ENCODE data around the gene SSX2IP.

Gene SSX2IP

DNA sequence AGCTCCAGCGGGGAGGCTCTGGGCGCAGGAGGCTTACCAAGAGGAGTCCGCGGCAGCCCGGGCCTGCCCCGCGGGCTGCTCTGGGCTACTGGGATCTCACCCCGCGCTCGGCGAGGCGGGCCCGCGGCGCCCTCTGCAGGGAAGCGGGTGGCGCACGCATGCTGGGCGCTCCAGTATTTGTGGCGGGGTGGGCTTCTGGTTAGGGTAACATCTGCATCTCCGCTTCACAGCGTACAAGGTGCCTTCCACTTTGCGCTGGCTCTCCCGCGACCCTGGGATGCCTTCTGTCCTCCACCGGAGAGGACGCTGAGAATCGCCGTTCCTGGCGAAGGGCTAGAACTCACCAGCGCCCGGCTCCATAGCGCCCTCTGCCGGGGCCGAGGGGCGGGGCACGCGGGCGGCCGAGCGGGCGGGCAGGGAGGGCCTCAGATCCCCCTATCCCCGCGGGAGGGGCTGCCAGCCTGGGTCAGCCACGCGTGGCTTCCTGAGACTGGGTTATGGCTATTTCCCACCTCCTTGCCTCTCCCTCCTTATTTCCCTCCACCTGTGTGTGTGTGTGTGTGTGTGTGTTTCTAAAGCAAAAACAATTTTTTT is 69.4 kb downstream of the SSX2IP start:
- no CpG with 5 or more reads among the region's 46 CpGs for WGBS (ENCODE audit: insufficient coverage, insufficient read length)

GRCh38 chr1:84619383-84620102 is 70.7 kb downstream of the SSX2IP start:
- H3K36me3 ChIP-seq (ENCODE audit: control insufficient read depth, insufficient read depth, low read length) = no peaks in the 10 kb centered on the region
- no peak for DNase-seq (ENCODE audit: low read depth, low spot score)
- no peaks in the 10 kb centered on the region; the same call in 1 of the 2 replicates for H3K4me1 ChIP-seq (ENCODE audit: control insufficient read depth, insufficient read depth, low read length)
- no CpG with 5 or more reads among the region's 9 CpGs for WGBS (ENCODE audit: insufficient coverage, insufficient read length)
- no peak overlapping the region for H3K27ac ChIP-seq (ENCODE audit: low read length)
- no peaks in the 10 kb centered on the region for H3K9me3 ChIP-seq (ENCODE audit: control insufficient read depth, insufficient read depth, low read length)
- no peaks in the 10 kb centered on the region for H3K27me3 ChIP-seq (ENCODE audit: control insufficient read depth, insufficient read depth, low read length)
- no peak overlapping the region for H3K4me3 ChIP-seq (ENCODE audit: low read length)

More for the DNA sequence above, 69.4 kb downstream of the SSX2IP start:
- no peaks in the 10 kb centered on the region for H3K27me3 ChIP-seq (ENCODE audit: control insufficient read depth, insufficient read depth, low read length)
- no peaks in the 10 kb centered on the region for H3K36me3 ChIP-seq (ENCODE audit: control insufficient read depth, insufficient read depth, low read length)
- DNase-seq (ENCODE audit: low read depth, low spot score) = peak; percentile 33
- peak overlapping the region; percentile 55; the same call in 1 of the 2 replicates for H3K4me3 ChIP-seq (ENCODE audit: low read length)
- no peak overlapping the region for H3K27ac ChIP-seq (ENCODE audit: low read length)
- no peaks in the 10 kb centered on the region for H3K9me3 ChIP-seq (ENCODE audit: control insufficient read depth, insufficient read depth, low read length)
- no peaks in the 10 kb centered on the region; the same call in 1 of the 2 replicates for H3K4me1 ChIP-seq (ENCODE audit: control insufficient read depth, insufficient read depth, low read length)

GRCh38 chr1:84617349-84617748 is 72.9 kb downstream of the SSX2IP start:
- Histone ChIP-seq H3K9me3 (ENCODE audit: control insufficient read depth, insufficient read depth, low read length) (no peaks in the 10 kb centered on the region), H3K36me3 (ENCODE audit: control insufficient read depth, insufficient read depth, low read length) (no peaks in the 10 kb centered on the region), H3K4me3 (ENCODE audit: low read length) (no peak overlapping the region), H3K27me3 (ENCODE audit: control insufficient read depth, insufficient read depth, low read length) (no peaks in the 10 kb centered on the region), H3K27ac (ENCODE audit: low read length) (no peak overlapping the region), H3K4me1 (ENCODE audit: control insufficient read depth, insufficient read depth, low read length) (no peaks in the 10 kb centered on the region; the same call in 1 of the 2 replicates)
- DNase-seq (ENCODE audit: low read depth, low spot score) = no peak
- no CpG with 5 or more reads among the region's 2 CpGs for WGBS (ENCODE audit: insufficient coverage, insufficient read length)

- no peaks in the 10 kb centered on the region; the same call in 1 of the 2 replicates for H3K4me1 ChIP-seq (ENCODE audit: control insufficient read depth, insufficient read depth, low read length)
- no peaks in the 10 kb centered on the region for H3K36me3 ChIP-seq (ENCODE audit: control insufficient read depth, insufficient read depth, low read length)
- H3K4me3 ChIP-seq (ENCODE audit: low read length) = no peak overlapping the region
- no peaks in the 10 kb centered on the region for H3K9me3 ChIP-seq (ENCODE audit: control insufficient read depth, insufficient read depth, low read length)
- H3K27me3 ChIP-seq (ENCODE audit: control insufficient read depth, insufficient read depth, low read length) = no peaks in the 10 kb centered on the region
- WGBS (ENCODE audit: insufficient coverage, insufficient read length) = no CpG with 5 or more reads among the region's 1 CpG
- no peak overlapping the region for H3K27ac ChIP-seq (ENCODE audit: low read length)
- DNase-seq (ENCODE audit: low read depth, low spot score) = no peak
Observed at GRCh38 chr1:84615790-84616189, 74.5 kb downstream of the SSX2IP start.

GRCh38 chr1:84613887-84614286 is 76.4 kb downstream of the SSX2IP start:
- Histone ChIP-seq H3K9me3 (ENCODE audit: control insufficient read depth, insufficient read depth, low read length) (no peaks in the 10 kb centered on the region), H3K36me3 (ENCODE audit: control insufficient read depth, insufficient read depth, low read length) (no peaks in the 10 kb centered on the region), H3K27me3 (ENCODE audit: control insufficient read depth, insufficient read depth, low read length) (no peaks in the 10 kb centered on the region), H3K4me1 (ENCODE audit: control insufficient read depth, insufficient read depth, low read length) (no peaks in the 10 kb centered on the region), H3K4me3 (ENCODE audit: low read length) (no peak overlapping the region), H3K27ac (ENCODE audit: low read length) (no peak overlapping the region)
- no CpG with 5 or more reads among the region's 2 CpGs for WGBS (ENCODE audit: insufficient coverage, insufficient read length)
- no peak for DNase-seq (ENCODE audit: low read depth, low spot score)

DNA sequence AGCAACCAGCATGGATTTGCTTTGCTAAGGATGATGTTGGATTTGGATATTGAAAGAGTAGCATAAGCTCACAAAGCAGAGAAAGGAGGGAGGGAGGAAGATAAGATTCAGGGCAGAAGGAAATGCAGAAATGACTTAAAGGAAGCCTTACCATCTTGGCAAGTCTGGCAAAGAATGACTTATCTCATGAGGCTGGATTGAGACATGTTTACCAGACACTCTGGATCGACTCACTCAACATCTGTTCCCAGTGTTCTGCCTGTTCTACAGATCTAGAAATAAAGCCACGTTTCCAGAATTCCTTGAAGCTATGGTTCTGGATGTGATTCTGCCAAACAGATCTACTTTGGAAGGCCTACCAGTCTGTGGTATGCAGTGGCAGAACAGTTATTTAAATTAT is 77.2 kb downstream of the SSX2IP start:
- no peak for DNase-seq (ENCODE audit: low read depth, low spot score)
- no peaks in the 10 kb centered on the region for H3K36me3 ChIP-seq (ENCODE audit: control insufficient read depth, insufficient read depth, low read length)
- no CpG with 5 or more reads among the region's 2 CpGs for WGBS (ENCODE audit: insufficient coverage, insufficient read length)
- H3K27me3 ChIP-seq (ENCODE audit: control insufficient read depth, insufficient read depth, low read length) = no peaks in the 10 kb centered on the region
- H3K4me3 ChIP-seq (ENCODE audit: low read length) = no peak overlapping the region
- no peaks in the 10 kb centered on the region for H3K9me3 ChIP-seq (ENCODE audit: control insufficient read depth, insufficient read depth, low read length)
- no peaks in the 10 kb centered on the region for H3K4me1 ChIP-seq (ENCODE audit: control insufficient read depth, insufficient read depth, low read length)
- H3K27ac ChIP-seq (ENCODE audit: low read length) = no peak overlapping the region

GRCh38 chr1:84611796-84612195 is 78.5 kb downstream of the SSX2IP start:
- no CpG with 5 or more reads among the region's 3 CpGs for WGBS (ENCODE audit: insufficient coverage, insufficient read length)
- H3K27ac ChIP-seq (ENCODE audit: low read length) = no peak overlapping the region
- DNase-seq (ENCODE audit: low read depth, low spot score) = no peak
- H3K4me1 ChIP-seq (ENCODE audit: control insufficient read depth, insufficient read depth, low read length) = no peaks in the 10 kb centered on the region
- no peak overlapping the region for H3K4me3 ChIP-seq (ENCODE audit: low read length)
- no peaks in the 10 kb centered on the region for H3K9me3 ChIP-seq (ENCODE audit: control insufficient read depth, insufficient read depth, low read length)
- H3K27me3 ChIP-seq (ENCODE audit: control insufficient read depth, insufficient read depth, low read length) = no peaks in the 10 kb centered on the region
- no peaks in the 10 kb centered on the region for H3K36me3 ChIP-seq (ENCODE audit: control insufficient read depth, insufficient read depth, low read length)

DNA sequence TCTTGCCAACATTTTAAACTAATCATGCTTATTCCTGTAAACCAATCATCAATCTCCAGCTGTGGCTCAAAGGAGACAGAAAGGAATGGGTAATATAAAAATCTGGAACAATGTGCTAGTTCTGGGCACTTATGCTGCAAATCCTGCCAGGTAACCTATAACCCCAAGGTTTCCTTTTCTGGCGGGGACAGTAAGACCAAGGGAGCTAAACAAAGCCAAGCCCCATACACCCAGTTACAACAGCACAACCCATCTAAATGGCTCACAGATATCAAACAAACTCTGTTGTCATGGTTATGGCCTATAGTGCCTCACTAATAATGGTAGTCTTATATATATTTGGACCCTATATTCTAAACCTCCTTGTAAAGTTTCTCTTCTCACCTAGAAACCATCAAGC is 79.2 kb downstream of the SSX2IP start:
- Histone ChIP-seq H3K27me3 (ENCODE audit: control insufficient read depth, insufficient read depth, low read length) (no peaks in the 10 kb centered on the region), H3K27ac (ENCODE audit: low read length) (no peak overlapping the region), H3K9me3 (ENCODE audit: control insufficient read depth, insufficient read depth, low read length) (no peaks in the 10 kb centered on the region), H3K36me3 (ENCODE audit: control insufficient read depth, insufficient read depth, low read length) (no peaks in the 10 kb centered on the region), H3K4me1 (ENCODE audit: control insufficient read depth, insufficient read depth, low read length) (no peaks in the 10 kb centered on the region), H3K4me3 (ENCODE audit: low read length) (no peak overlapping the region)
- DNase-seq (ENCODE audit: low read depth, low spot score) = no peak
- WGBS (ENCODE audit: insufficient coverage, insufficient read length) = no CpG with 5 or more reads among the region's 1 CpG

GRCh38 chr1:84606977-84607376 is 83.3 kb downstream of the SSX2IP start:
- no peaks in the 10 kb centered on the region for H3K4me1 ChIP-seq (ENCODE audit: control insufficient read depth, insufficient read depth, low read length)
- peaks cover 3% of the 10 kb centered on the region for H3K9me3 ChIP-seq (ENCODE audit: control insufficient read depth, insufficient read depth, low read length)
- WGBS (ENCODE audit: insufficient coverage, insufficient read length) = no CpG with 5 or more reads among the region's 5 CpGs
- H3K27me3 ChIP-seq (ENCODE audit: control insufficient read depth, insufficient read depth, low read length) = no peaks in the 10 kb centered on the region
- no peaks in the 10 kb centered on the region for H3K36me3 ChIP-seq (ENCODE audit: control insufficient read depth, insufficient read depth, low read length)
- H3K27ac ChIP-seq (ENCODE audit: low read length) = no peak overlapping the region
- no peak for DNase-seq (ENCODE audit: low read depth, low spot score)
- H3K4me3 ChIP-seq (ENCODE audit: low read length) = no peak overlapping the region

- H3K4me3 ChIP-seq (ENCODE audit: low read length) = no peak overlapping the region
- H3K9me3 ChIP-seq (ENCODE audit: control insufficient read depth, insufficient read depth, low read length) = peaks cover 3% of the 10 kb centered on the region
- H3K27me3 ChIP-seq (ENCODE audit: control insufficient read depth, insufficient read depth, low read length) = no peaks in the 10 kb centered on the region
- no peaks in the 10 kb centered on the region for H3K4me1 ChIP-seq (ENCODE audit: control insufficient read depth, insufficient read depth, low read length)
- no peaks in the 10 kb centered on the region for H3K36me3 ChIP-seq (ENCODE audit: control insufficient read depth, insufficient read depth, low read length)
- WGBS (ENCODE audit: insufficient coverage, insufficient read length) = no CpG with 5 or more reads among the region's 1 CpG
- no peak for DNase-seq (ENCODE audit: low read depth, low spot score)
- H3K27ac ChIP-seq (ENCODE audit: low read length) = no peak overlapping the region
Observed at GRCh38 chr1:84605157-84605556, 85.1 kb downstream of the SSX2IP start.

Data from iPS DF 6.9 (cell line).